Left ventricle myocardium inferior (tissue), 1 donor: ENCODE results near the gene SLIT3. TPM values are rescaled to one million over a fixed set of nuclear protein-coding genes. Genes with fewer than 3 reads are reported as not detected.

ENCODE experiments used
- DNase-seq: peaks from one replicate; pipeline ENCODE4 v3.0.0-alpha.2; 2020
- H3K27ac ChIP-seq: fragments of 200-600 bp; replicated peaks from 2 replicates; pipeline ENCODE4 v1.8.0; 2021
- H3K27me3 ChIP-seq: fragments of 200-600 bp; 2 replicates; pipeline ENCODE4 v1.8.0; 2021; ENCODE audit warnings: low read depth
- H3K36me3 ChIP-seq: fragments of 200-600 bp; 2 replicates; pipeline ENCODE4 v1.8.0; 2021
- H3K4me1 ChIP-seq: fragments of 200-600 bp; 2 replicates; pipeline ENCODE4 v1.8.0; 2021
- H3K4me3 ChIP-seq: fragments of 200-600 bp; 2 replicates; pipeline ENCODE4 v1.8.0; 2021; ENCODE audit warnings: mild to moderate bottlenecking, moderate library complexity
- H3K9me3 ChIP-seq: fragments of 200-600 bp; replicated peaks from 2 replicates; pipeline ENCODE4 v1.8.0; 2021
- intact Hi-C: fragments of 100-400 bp; cut with micrococcal nuclease; formaldehyde crosslinking; loops from one replicate; pipeline ENCODE4 v1.11.0; 2022
- total RNA-seq: library from RNA; stranded (reverse); fragmentation: NEBNext Ultra II Directional; extraction: Animal tissue kit (Norgen Biotek cat#: 25700); gene quantifications from one replicate; pipeline ENCODE4 v1.2.1, GENCODE V29; 2021
- TF ChIP-seq, protein P1 (sequence below): fragments of 200-600 bp; IDR thresholded peaks from 2 replicates; pipeline ENCODE4 v1.8.0; 2021; ENCODE audit warnings: antibody characterized with exemption, mild to moderate bottlenecking, borderline replicate concordance
- donor health status: DM: no; HTN: yes; CAD: no; lungs with severe emphysema.

SLIT3 gene
- total RNA-seq, 1 donor from 2014 or later = 22.7 TPM

DNA sequence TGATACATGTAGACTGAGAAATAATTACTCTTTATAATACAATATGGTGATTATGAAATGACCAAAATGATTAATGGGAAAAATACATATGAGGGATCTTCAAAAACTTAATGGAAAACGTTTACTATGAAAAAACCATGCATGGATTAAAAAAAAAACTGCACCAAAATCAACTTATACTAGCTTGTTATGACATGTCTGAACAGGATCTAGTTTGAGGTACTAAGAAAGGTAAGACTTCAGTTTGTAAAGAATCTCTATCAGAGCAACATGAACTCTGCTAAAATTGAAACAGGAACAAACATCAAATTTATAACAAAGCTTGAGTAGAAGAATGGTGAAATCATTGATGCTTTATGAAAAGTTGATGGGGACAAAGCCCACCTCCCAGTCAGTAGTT, 178.0 kb downstream of the SLIT3 start:
- TF ChIP-seq, protein P1, sequence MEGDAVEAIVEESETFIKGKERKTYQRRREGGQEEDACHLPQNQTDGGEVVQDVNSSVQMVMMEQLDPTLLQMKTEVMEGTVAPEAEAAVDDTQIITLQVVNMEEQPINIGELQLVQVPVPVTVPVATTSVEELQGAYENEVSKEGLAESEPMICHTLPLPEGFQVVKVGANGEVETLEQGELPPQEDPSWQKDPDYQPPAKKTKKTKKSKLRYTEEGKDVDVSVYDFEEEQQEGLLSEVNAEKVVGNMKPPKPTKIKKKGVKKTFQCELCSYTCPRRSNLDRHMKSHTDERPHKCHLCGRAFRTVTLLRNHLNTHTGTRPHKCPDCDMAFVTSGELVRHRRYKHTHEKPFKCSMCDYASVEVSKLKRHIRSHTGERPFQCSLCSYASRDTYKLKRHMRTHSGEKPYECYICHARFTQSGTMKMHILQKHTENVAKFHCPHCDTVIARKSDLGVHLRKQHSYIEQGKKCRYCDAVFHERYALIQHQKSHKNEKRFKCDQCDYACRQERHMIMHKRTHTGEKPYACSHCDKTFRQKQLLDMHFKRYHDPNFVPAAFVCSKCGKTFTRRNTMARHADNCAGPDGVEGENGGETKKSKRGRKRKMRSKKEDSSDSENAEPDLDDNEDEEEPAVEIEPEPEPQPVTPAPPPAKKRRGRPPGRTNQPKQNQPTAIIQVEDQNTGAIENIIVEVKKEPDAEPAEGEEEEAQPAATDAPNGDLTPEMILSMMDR = no peak
- DNase-seq = no peak
- H3K27me3 ChIP-seq = no peaks in the 10 kb centered on the region
- no peak overlapping the region for H3K27ac ChIP-seq
- intact Hi-C loops = no loop called here
- peaks cover 5% of the 10 kb centered on the region for H3K4me1 ChIP-seq
- H3K9me3 ChIP-seq = no peaks in the 10 kb centered on the region
- no peak overlapping the region for H3K4me3 ChIP-seq
- H3K36me3 ChIP-seq = no peaks in the 10 kb centered on the region

DNA sequence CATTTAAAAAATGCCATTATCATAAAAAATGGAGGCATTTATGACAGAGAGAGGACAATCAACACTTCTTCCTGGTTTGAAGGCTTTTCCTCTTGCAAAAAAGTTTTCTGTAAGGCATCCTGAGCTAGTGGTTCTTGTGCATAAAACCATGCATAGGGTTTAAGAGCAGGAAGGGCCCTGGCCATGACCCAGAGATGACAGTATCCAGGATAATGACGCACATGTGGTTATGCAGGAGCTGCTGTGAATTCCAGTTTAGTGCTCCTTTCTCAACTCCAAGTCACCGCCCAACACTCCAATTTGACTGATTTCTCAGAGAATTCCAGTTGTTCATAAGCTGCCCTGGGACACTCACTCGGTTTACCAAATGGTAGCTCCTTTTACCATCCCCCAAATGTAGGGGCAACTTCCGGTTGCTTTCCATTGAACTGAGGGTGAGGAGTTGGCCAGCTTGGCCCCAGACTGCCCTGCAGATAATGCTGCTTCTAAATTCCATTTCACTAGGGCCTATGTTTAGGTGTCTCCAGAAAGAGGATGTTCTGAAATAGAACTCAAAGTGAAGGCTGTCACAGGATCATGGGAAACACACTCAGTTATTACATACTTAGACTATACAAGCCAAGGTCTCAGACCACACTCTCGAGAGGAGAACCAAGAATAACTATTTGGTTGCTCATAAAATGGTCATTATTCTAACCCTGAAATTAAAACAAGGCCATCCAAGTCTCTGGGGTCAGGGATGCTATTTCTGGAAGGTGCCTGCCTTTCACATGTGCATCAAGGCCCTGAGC, 179.1 kb downstream of the SLIT3 start:
- TF ChIP-seq, protein P1 = no peak
- no peaks in the 10 kb centered on the region for H3K27me3 ChIP-seq
- H3K36me3 ChIP-seq = no peaks in the 10 kb centered on the region
- intact Hi-C loops = no loop called here
- H3K4me3 ChIP-seq = no peak overlapping the region
- no peak for DNase-seq
- no peak overlapping the region for H3K27ac ChIP-seq
- peaks cover 10% of the 10 kb centered on the region for H3K4me1 ChIP-seq
- no peaks in the 10 kb centered on the region for H3K9me3 ChIP-seq

DNA sequence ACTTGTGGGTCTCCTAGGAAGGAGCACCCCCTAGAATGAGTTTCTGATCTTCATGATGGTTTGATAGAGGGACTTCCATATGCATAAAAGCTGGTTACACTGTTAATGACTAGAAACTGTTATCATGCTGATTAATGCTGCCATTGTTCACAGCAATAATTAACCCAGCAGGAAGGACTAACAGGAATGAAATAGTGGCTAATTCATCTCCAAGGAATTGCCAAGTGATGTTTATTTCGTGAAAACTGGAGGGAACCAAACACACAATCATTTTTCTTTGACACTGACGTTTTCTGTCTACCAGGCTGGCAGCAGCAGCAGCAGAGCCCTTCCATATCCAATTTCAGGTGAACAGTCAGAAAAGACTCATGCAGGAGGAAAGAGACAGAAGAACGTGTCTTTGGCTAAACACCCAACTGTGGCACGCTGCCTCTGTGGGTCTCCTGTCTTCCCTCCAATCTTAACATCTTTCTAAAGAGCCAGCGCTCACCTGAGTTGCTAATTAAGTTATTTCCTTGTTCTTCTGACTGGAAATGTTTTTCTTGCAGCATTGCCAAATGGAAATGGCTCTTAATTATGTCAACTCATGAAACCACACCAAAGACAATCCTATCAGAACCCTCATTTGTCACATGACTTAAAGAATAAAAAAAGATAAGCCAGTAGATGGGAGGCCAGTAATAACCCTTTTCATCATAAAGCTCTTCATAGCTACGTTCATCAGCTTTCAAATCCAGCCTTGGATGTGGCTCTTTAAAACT, 181.5 kb downstream of the SLIT3 start:
- intact Hi-C loops = no loop called here
- Histone ChIP-seq H3K27ac (no peak overlapping the region), H3K4me3 (no peak overlapping the region), H3K27me3 (no peaks in the 10 kb centered on the region), H3K36me3 (no peaks in the 10 kb centered on the region), H3K9me3 (no peaks in the 10 kb centered on the region), H3K4me1 (peaks cover 11% of the 10 kb centered on the region)
- TF ChIP-seq, protein P1 = no peak
- no peak for DNase-seq

DNA sequence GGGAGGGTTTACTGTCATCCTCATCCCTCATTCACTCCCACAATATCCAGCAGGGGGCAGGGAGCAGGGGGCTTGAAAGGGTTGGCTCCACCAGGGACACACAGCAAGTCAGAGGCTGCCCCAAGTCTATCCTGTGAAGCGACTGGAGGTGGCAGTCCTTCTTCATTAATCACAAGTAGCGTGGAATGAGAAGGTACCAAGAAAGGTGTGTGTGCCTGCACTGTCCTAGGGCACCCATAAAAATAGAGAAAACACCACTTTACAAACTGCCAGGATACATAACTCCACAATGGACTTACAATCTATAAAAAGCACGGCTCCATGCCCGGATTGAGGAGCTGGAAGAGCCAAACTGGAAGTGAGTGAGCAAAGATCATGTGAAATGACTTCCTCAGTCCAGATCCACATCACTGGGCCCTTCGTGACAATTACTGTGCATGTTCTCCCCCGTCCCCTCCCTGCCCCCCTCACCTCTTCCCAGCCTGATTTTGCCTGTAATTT, 183.9 kb downstream of the SLIT3 start:
- no peak for DNase-seq
- intact Hi-C loops = no loop called here
- TF ChIP-seq, protein P1 = peak; percentile 48
- no peaks in the 10 kb centered on the region for H3K9me3 ChIP-seq
- H3K27me3 ChIP-seq = no peaks in the 10 kb centered on the region
- H3K36me3 ChIP-seq = no peaks in the 10 kb centered on the region
- peaks cover 11% of the 10 kb centered on the region for H3K4me1 ChIP-seq
- H3K4me3 ChIP-seq = no peak overlapping the region
- H3K27ac ChIP-seq = peak overlapping the region; percentile 13

DNA sequence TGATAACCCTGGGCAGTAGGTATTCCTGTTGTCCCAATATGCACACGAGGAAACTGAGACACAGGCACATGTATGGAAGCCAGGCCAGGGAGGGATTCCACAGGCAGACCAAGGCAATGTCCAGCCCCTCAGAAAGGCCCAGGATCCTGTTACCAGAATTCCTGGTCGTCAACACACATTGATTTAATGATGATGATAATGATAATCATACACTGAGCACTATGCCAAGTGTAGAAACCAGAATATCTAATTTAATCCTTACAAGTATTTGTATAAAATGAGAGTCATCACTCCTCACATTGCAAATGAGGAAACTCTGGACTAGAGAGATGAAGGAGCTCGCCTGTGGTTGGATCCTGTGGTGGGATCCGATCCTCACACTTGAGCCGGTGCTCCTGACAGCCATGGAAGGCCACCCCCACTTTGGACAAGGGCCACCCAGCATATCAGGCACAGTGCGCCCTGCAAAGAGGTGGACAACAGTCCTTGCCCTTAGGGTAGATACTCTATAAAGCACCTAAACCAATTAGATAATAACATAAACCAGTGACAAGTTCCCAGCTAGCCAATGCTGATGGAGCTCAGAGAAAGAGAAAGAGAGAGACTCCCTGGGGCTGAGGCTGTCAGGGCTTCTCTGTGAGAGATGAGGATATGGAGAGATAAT, 185.3 kb downstream of the SLIT3 start:
- intact Hi-C loops = no loop called here
- H3K36me3 ChIP-seq = no peaks in the 10 kb centered on the region
- H3K4me3 ChIP-seq = no peak overlapping the region
- TF ChIP-seq, protein P1 = no peak
- no peaks in the 10 kb centered on the region for H3K9me3 ChIP-seq
- no peak for DNase-seq
- H3K27ac ChIP-seq = no peak overlapping the region
- no peaks in the 10 kb centered on the region for H3K27me3 ChIP-seq
- H3K4me1 ChIP-seq = peaks cover 11% of the 10 kb centered on the region
